ENCODE results near the gene TNNT2. TPM values are rescaled to one million over a fixed set of nuclear protein-coding genes. Genes with fewer than 3 reads are reported as not detected.

TNNT2 gene
- total and polyA plus RNA-seq, 2 donors (not counting 1 experiment from before 2014, with no cell fraction given), result not detected

DNA sequence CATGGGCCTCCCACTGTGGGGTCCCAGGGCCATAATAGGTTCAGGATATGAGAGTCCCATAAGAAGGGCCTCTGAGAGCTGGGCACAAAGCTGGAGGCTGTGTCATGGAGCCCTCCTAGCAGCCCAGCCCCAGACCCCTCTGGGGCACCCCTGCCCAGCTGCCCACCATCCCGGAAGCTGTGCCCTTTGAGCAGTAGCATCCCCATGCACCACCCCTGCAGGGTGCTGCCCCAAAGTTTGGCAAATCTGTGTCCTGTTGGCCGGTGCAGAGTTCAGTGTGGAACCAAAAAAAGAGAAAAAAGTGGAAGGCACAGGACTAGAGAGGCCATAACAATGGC, 17.6 kb downstream of the TNNT2 start:
- no peak for TF ChIP-seq EZH2 (IDR thresholded peaks at IDR 0.05; ENCODE audit: borderline replicate concordance, insufficient read depth, low read depth, low read length, poor library complexity, severe bottlenecking)
- no peak for TF ChIP-seq CTCF (IDR thresholded peaks at IDR 0.05)
- Histone ChIP-seq H3K27ac (ENCODE audit: low read length in 2 of 2) (no peak overlapping the region), H3K36me3 (replicated peaks in 1 of 2; ENCODE audit: control extremely low read depth in 1 of 2, control insufficient read depth in 1 of 2, extremely low read depth in 1 of 2, insufficient read depth in 2 of 2, low read length in 1 of 2) (no peaks in the 10 kb centered on the region), H3K4me1 (ENCODE audit: control insufficient read depth in 2 of 2, insufficient read depth in 2 of 2, low read length in 2 of 2) (no peaks in the 10 kb centered on the region), H3K4me3 (ENCODE audit: control extremely low read depth in 1 of 5, extremely low read depth in 1 of 5, insufficient read depth in 1 of 5, low read depth in 2 of 5, low read length in 4 of 5) (no peak overlapping the region), H3K9ac (ENCODE audit: low read length) (no peak overlapping the region), H3K27me3 (replicated peaks in 1 of 4; ENCODE audit: control extremely low read depth in 1 of 4, control insufficient read depth in 3 of 4, insufficient read depth in 4 of 4, low read length in 3 of 4) (peaks cover 0 to 7% (median 0%) of the 10 kb centered on the region in 4 experiments), H3K4me2 (replicated peaks; ENCODE audit: low read depth, low read length, poor library complexity, severe bottlenecking) (no peak overlapping the region), H4K20me1 (ENCODE audit: control insufficient read depth, insufficient read depth, low read length, poor library complexity, severe bottlenecking) (no peaks in the 10 kb centered on the region), H3K9me3 (ENCODE audit: control extremely low read depth in 1 of 3, control insufficient read depth in 2 of 3, insufficient read depth in 1 of 3, low read length in 2 of 3) (no peaks in the 10 kb centered on the region), H2AFZ (ENCODE audit: insufficient read depth, low read depth, low read length, poor library complexity, severe bottlenecking) (no peak overlapping the region), H3K79me2 (ENCODE audit: control insufficient read depth, insufficient read depth, low read length) (no peaks in the 10 kb centered on the region)
- intact Hi-C loops (cut with micrococcal nuclease), result no loop called here
- WGBS (ENCODE audit: insufficient coverage), result 83% methylated on average over 2 of the region's 2 CpGs
- ChIA-PET POLR2A (no interaction called here), CTCF (no interaction called here)
- DNase-seq (no peak), ATAC-seq (ENCODE audit: low read depth) (no peak)
- H3K4me1 Mint-ChIP-seq, result no peaks in the 10 kb centered on the region
- H3K27me3 Mint-ChIP-seq, result peaks cover 16% of the 10 kb centered on the region
- no peaks in the 10 kb centered on the region for H3K9me3 Mint-ChIP-seq (ENCODE audit: insufficient read depth)
- H3K27ac Mint-ChIP-seq, result no peak overlapping the region
- H3K4me3 Mint-ChIP-seq, result no peak overlapping the region

GRCh38 chr1:201359031-201359872, 18.2 kb downstream of the TNNT2 start:
- no peaks in the 10 kb centered on the region for H3K79me2 ChIP-seq (ENCODE audit: control insufficient read depth, insufficient read depth, low read length)
- H4K20me1 ChIP-seq (ENCODE audit: control insufficient read depth, insufficient read depth, low read length, poor library complexity, severe bottlenecking), result no peaks in the 10 kb centered on the region
- DNase-seq, result no peak
- H3K4me3 ChIP-seq (ENCODE audit: control extremely low read depth in 1 of 5, extremely low read depth in 1 of 5, insufficient read depth in 1 of 5, low read depth in 2 of 5, low read length in 4 of 5), result no peak overlapping the region
- intact Hi-C loops (cut with micrococcal nuclease), result no loop called here
- CTCF ChIA-PET, result no interaction called here
- peaks cover 0 to 7% (median 0%) of the 10 kb centered on the region in 4 experiments for H3K27me3 ChIP-seq (replicated peaks in 1 of 4; ENCODE audit: control extremely low read depth in 1 of 4, control insufficient read depth in 3 of 4, insufficient read depth in 4 of 4, low read length in 3 of 4)
- ATAC-seq (ENCODE audit: low read depth), result no peak
- no peak overlapping the region for H3K4me3 Mint-ChIP-seq
- H3K27ac Mint-ChIP-seq, result no peak overlapping the region
- no peak overlapping the region for H3K4me2 ChIP-seq (replicated peaks; ENCODE audit: low read depth, low read length, poor library complexity, severe bottlenecking)
- POLR2A ChIA-PET, result no interaction called here
- H3K9me3 Mint-ChIP-seq (ENCODE audit: insufficient read depth), result no peaks in the 10 kb centered on the region
- WGBS (ENCODE audit: insufficient coverage), result 80% methylated on average over 17 of the region's 18 CpGs
- no peak overlapping the region for H3K9ac ChIP-seq (ENCODE audit: low read length)
- H3K36me3 ChIP-seq (replicated peaks in 1 of 2; ENCODE audit: control extremely low read depth in 1 of 2, control insufficient read depth in 1 of 2, extremely low read depth in 1 of 2, insufficient read depth in 2 of 2, low read length in 1 of 2), result no peaks in the 10 kb centered on the region
- H2AFZ ChIP-seq (ENCODE audit: insufficient read depth, low read depth, low read length, poor library complexity, severe bottlenecking), result no peak overlapping the region
- H3K9me3 ChIP-seq (ENCODE audit: control extremely low read depth in 1 of 3, control insufficient read depth in 2 of 3, insufficient read depth in 1 of 3, low read length in 2 of 3), result no peaks in the 10 kb centered on the region
- no peak for TF ChIP-seq EZH2 (IDR thresholded peaks at IDR 0.05; ENCODE audit: borderline replicate concordance, insufficient read depth, low read depth, low read length, poor library complexity, severe bottlenecking)
- TF ChIP-seq CTCF (IDR thresholded peaks at IDR 0.05), result no peak
- peaks cover 16% of the 10 kb centered on the region for H3K27me3 Mint-ChIP-seq
- no peaks in the 10 kb centered on the region for H3K4me1 ChIP-seq (ENCODE audit: control insufficient read depth in 2 of 2, insufficient read depth in 2 of 2, low read length in 2 of 2)
- no peaks in the 10 kb centered on the region for H3K4me1 Mint-ChIP-seq
- H3K27ac ChIP-seq (ENCODE audit: low read length in 2 of 2), result no peak overlapping the region

All from B cell (primary cell).